Fibroblast of mammary gland (primary cell): ENCODE measurements around the gene ZNF692.

ENCODE experiments used
- DNase-seq: peaks from one replicate; pipeline ENCODE4 v3.0.0-alpha.2; 2010; ENCODE audit warnings: low read depth
- H3K4me3 ChIP-seq: 2 replicates; pipeline ENCODE4 v1.5.1; 2011; ENCODE audit warnings: low read depth, mild to moderate bottlenecking, low read length, moderate library complexity; ENCODE audit not compliant: control insufficient read depth
- TF ChIP-seq, protein P1 (sequence below): conservative IDR thresholded peaks from 2 replicates; pipeline ENCODE4 v1.5.1; 2011; ENCODE audit warnings: low read depth, low read length, inconsistent platforms; ENCODE audit not compliant: control insufficient read depth, insufficient read depth

Gene ZNF692

GRCh38 chr1:248817065-248817464 is 41.8 kb downstream of the ZNF692 start:
- no peak overlapping the region for H3K4me3 ChIP-seq
- DNase-seq = no peak
- TF ChIP-seq, protein P1, sequence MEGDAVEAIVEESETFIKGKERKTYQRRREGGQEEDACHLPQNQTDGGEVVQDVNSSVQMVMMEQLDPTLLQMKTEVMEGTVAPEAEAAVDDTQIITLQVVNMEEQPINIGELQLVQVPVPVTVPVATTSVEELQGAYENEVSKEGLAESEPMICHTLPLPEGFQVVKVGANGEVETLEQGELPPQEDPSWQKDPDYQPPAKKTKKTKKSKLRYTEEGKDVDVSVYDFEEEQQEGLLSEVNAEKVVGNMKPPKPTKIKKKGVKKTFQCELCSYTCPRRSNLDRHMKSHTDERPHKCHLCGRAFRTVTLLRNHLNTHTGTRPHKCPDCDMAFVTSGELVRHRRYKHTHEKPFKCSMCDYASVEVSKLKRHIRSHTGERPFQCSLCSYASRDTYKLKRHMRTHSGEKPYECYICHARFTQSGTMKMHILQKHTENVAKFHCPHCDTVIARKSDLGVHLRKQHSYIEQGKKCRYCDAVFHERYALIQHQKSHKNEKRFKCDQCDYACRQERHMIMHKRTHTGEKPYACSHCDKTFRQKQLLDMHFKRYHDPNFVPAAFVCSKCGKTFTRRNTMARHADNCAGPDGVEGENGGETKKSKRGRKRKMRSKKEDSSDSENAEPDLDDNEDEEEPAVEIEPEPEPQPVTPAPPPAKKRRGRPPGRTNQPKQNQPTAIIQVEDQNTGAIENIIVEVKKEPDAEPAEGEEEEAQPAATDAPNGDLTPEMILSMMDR = no peak

- no peak for DNase-seq
- TF ChIP-seq, protein P1 = no peak
- no peak overlapping the region for H3K4me3 ChIP-seq
These were observed 42.6 kb downstream of the ZNF692 start for GRCh38 chr1:248816042-248816851.

GRCh38 chr1:248815407-248816034 is 43.4 kb downstream of the ZNF692 start:
- DNase-seq = no peak
- TF ChIP-seq, protein P1 = no peak
- no peak overlapping the region for H3K4me3 ChIP-seq

DNA sequence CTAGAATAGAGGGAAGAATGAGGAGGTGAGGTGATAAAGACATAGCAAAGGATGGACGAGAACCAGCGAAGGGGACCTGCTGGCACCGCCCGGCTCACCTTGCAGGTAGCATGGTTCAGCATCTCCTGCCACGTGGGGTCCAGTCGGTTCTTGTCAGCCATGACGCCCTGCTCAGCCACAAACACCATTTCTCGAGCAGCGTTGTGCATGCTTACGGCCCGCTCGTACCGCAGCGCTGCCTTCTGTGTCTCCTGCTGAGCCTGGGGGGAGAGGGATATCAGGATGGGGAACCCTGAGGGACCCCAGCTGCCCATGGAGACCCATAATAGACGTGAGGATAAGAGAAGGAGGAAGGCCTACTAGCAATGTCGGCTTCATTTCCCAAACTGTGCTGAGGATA is 44.5 kb downstream of the ZNF692 start:
- TF ChIP-seq, protein P1 = no peak
- DNase-seq = no peak
- no peak overlapping the region for H3K4me3 ChIP-seq

- TF ChIP-seq, protein P1 = no peak
- DNase-seq = no peak
- H3K4me3 ChIP-seq = no peak overlapping the region
These were observed 45.3 kb downstream of the ZNF692 start for GRCh38 chr1:248813546-248813945.

DNA sequence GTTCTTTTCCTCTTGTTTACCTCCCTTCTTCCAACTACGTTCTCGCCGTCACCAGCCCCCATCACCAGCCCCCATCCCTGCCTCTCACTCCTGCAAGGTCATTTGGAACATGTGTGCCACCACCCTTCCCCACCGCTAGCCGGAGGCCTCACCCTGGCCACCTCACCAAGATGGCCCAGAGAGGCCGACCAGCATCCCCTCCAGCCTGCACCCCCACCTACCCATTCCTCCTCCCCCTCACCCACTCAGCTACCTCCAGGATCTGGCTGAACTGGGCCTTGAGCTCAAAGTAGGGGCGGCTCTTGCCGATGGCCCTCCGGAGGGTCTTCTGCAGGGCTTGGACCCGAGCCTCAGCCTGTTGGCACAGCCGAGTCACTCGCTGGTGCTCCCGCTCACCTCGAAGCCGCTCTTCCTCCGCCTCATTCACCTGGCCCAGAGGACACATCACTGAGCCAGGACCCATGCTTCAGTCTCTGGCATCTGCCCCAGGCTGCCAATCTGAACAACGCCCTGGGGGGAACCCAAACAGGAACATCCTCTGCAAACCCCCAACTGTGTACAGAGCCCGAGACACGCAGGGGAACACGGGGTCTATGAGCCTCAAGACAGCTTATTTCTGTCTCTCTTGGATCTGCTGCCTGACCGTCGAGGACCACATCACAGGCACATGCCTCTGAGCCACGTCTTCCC is 46.0 kb downstream of the ZNF692 start:
- TF ChIP-seq, protein P1 = no peak
- H3K4me3 ChIP-seq = no peak overlapping the region
- DNase-seq = no peak
